HG02571 (cell line): ENCODE results near the gene LUC7L3.

Source experiments
- ATAC-seq: cut with Tn5 transposase; IDR thresholded peaks from one replicate; pipeline ENCODE4 v1.9.1; 2021; ENCODE audit warnings: mild to moderate bottlenecking, moderate library complexity; ENCODE audit not compliant: unreplicated experiment

LUC7L3 gene

GRCh38 chr17:50685691-50686493, 33.5 kb upstream of the LUC7L3 start:
- no peak for ATAC-seq

GRCh38 chr17:50686494-50687199, 32.8 kb upstream of the LUC7L3 start:
- no peak for ATAC-seq

- ATAC-seq = no peak
Observed at GRCh38 chr17:50687200-50688066, 32.0 kb upstream of the LUC7L3 start.

GRCh38 chr17:50688245-50688644, 31.2 kb upstream of the LUC7L3 start:
- ATAC-seq = no peak

- ATAC-seq = no peak
Observed at GRCh38 chr17:50689251-50689650, 30.2 kb upstream of the LUC7L3 start.

GRCh38 chr17:50689956-50690886, 29.2 kb upstream of the LUC7L3 start:
- no peak for ATAC-seq

GRCh38 chr17:50690887-50691549, 28.4 kb upstream of the LUC7L3 start:
- no peak for ATAC-seq

GRCh38 chr17:50691550-50692447, 27.6 kb upstream of the LUC7L3 start:
- no peak for ATAC-seq

GRCh38 chr17:50692448-50693035, 26.9 kb upstream of the LUC7L3 start:
- ATAC-seq = no peak

- no peak for ATAC-seq
Observed at GRCh38 chr17:50693036-50693682, 26.2 kb upstream of the LUC7L3 start.

- no peak for ATAC-seq
Observed at GRCh38 chr17:50696365-50696879, 23.0 kb upstream of the LUC7L3 start.

GRCh38 chr17:50697062-50697461, 22.3 kb upstream of the LUC7L3 start:
- no peak for ATAC-seq

GRCh38 chr17:50697663-50698272, 21.6 kb upstream of the LUC7L3 start:
- ATAC-seq = no peak

GRCh38 chr17:50699410-50699809, 20.0 kb upstream of the LUC7L3 start:
- ATAC-seq = no peak

- no peak for ATAC-seq
Observed at GRCh38 chr17:50703162-50703561, 16.2 kb upstream of the LUC7L3 start.

- peak; percentile 71 for ATAC-seq
Observed at GRCh38 chr17:50707289-50708049, 11.9 kb upstream of the LUC7L3 start, which contains the start of gene ANKRD40. Gene ANKRD40, minus strand, starts transcription at chr17:50707914. Its CDS starts 260 bp downstream, at chr17:50707654.
